Activated T-cell treated with anti-CD3 and anti-CD28 coated beads, Interleukin-2, amount 50 U/mL, for 48 hours (primary cell): ENCODE measurements around the gene IPCEF1.
"Not testable (repeated sequence)": the region's sequence is repeated elsewhere in the genome, so short reads cannot be mapped to it uniquely, and the experiment has no call there.

Source experiments
- DNase-seq, 2 experiments: peaks; one replicate each; pipeline ENCODE4 v3.0.0-alpha.2; 2020

Gene IPCEF1

GRCh38 chr6:154371281-154371680 is 14.7 kb upstream of the IPCEF1 start:
- DNase-seq = no peak

- DNase-seq = no peak
Observed at GRCh38 chr6:154370545-154370944, 13.9 kb upstream of the IPCEF1 start.

- no peak for DNase-seq
Observed at GRCh38 chr6:154367839-154368695, 11.5 kb upstream of the IPCEF1 start.

DNA sequence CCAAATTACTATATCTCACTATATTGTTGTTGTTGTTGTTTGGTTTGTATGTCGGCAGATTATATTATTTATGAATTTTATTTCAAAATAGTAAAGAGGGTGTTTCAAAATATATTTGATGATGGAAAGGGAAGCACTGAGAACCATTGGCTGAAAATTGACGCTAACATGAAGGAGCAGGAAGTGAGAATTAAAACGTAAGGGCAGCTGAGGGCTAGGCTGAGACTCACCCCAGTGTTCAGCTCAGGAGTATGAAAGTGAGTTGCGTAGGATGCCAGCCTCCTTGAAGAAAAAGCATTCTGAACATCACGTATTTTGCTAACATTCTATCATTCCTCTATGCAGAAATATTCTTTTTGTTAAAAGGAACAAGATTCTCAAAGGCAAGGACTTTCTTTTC is 10.7 kb upstream of the IPCEF1 start:
- DNase-seq = no peak

- no peak for DNase-seq
Observed at GRCh38 chr6:154363821-154364220, 7.2 kb upstream of the IPCEF1 start.

DNA sequence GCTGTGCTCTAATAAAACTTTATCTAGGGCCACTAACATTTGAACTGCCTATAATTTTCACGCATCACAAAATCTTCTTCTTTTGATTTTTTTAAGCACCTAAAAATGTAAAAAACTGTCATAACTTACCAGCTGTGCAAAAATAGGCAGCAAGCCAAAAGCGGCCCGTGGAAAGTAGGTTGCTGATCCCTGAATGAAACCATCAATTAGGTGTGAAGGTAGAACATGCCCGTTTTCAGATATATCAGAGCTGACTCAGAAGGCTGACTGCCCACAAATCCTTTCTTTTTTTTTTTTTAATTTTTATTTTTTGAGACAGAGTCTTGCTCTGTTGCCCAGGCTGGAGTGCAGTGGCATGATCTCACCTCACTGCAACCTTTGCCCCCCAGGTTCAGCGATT is 4.9 kb upstream of the IPCEF1 start:
- DNase-seq = no peak

DNA sequence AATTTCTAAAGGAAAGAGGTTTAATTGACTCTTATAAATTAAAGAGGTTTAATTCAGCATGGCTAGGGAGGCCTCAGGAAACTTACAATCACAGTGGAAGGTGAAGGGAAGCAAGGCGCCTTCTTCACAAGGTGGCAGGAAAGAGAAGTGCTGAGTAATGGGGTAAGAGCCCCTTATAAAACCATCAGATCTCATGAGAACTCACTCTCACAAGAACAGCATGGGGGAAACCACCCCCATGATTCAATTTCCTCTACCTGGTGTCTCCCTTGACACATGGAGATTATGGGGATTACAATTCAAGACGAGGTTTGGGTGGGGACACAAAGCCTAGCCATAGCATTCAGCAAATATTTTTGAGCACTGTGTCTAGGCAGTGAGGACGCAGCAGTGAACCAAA is 3.9 kb upstream of the IPCEF1 start:
- DNase-seq = no peak

DNA sequence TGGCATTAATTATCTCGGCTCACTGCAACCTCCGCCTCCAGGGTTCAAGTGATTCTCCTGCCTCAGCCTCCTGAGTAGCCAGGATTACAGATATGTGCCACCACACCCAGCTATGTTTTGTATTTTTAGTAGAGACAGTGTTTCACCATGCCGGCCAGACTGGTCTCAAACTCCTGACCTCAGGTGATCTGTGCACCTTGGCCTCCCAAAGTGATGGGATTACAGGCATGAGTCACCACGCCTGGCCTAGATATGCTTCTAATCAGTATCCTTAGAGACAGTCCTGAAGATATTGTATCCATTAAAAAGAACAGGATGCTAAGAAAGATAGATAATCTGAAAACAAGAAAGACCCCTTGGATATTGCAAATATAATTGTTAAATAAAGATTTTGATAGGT is 3.1 kb upstream of the IPCEF1 start:
- no peak for DNase-seq

DNA sequence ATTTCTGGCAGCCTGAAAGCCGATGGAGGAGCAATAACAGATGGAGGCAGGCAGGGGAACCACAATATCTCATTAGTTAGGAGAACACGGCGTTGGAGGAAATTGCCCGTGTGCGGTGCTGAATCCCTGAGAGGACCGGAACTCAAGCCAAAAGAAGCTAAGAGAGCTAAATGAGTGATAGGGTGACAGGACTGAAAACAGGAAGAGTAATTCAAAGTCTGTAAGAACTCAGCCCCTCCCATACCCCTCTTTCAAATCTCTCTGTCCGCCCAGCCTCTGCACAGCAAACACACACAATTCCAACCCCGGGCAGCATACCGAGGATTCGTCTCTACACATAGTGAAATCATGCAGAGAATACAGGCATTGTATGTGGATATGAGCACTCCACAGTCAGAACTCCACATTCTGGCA is 2.6 kb upstream of the IPCEF1 start:
- DNase-seq = no peak

- no peak for DNase-seq
Observed at GRCh38 chr6:154358019-154358545, 1.5 kb upstream of the IPCEF1 start.

DNA sequence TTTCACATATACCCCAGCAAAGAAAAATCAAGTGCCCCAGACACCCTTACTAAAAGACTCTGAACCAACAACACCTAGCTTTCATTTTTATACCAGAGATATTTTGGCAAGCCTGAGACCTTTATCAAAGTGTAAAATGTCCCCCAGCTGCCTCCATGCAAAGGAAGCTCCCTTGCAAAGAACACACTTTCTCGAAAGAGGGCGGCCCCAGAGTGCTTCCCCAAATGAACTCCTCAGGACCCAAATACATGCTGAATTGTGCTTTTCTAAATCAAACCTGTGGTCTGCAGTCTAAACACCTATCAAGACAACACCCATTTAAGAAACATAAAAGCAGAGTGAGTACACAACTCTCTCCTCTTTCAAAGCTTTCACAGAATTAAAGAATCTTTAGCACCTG is 490 bp downstream of the IPCEF1 start:
- DNase-seq = no peak

DNA sequence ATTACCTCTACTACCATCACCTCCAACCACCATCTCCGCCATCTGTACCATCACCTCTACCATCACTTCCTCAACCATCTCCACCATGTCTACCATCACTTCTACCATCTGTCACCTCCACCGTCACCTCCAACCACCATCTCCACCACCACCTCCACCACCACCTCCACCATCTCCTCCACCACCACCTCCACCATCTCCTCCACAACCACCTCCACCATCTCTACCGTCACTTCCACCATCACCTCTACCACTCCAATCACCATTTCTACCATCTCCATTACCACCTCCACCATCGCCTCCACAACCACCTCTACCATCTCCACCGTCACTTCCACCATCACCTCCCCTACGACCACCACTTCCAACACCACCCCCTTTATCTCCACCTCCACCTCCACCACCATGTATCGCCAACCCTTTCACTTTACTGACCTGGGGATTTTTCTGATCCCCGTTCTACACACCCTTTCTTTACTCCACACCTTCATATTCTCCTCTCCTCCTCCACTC is 2.3 kb downstream of the IPCEF1 start:
- DNase-seq = no peak

- DNase-seq = no peak
Observed at GRCh38 chr6:154353626-154354025, 3.0 kb downstream of the IPCEF1 start.

DNA sequence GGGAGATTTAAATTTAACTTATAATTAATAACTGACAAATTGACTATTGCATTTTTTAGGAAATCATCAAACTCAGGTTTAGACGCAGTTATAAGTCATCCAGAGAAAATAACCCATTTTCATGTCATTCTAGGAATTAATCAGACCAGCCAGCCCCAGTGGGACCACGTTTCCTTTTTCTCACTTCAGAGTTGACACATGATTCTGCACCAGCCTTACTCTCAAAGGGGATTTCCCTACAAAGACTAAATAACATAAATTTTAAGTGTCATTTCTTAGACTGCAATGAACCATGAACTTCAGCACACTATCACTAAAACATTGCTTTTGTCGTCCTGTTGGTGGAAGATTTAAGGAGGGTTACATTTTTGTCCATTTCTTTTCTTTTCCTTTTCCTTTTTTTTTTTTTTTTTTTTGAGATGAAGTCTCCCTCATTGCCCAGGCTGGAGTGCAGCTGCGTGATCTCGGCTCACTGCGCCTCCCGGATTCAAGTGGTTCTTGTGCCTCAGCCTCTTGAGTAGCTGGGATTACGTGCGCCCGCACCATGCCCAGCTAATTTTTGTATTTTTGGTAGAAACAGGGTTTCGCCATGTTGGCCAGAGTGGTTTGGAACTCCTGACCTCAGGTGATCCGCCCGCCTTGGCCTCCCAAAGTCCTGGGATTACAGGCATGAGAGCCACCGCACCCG is 3.6 kb downstream of the IPCEF1 start:
- peak; percentile 59 to 63 for DNase-seq

DNA sequence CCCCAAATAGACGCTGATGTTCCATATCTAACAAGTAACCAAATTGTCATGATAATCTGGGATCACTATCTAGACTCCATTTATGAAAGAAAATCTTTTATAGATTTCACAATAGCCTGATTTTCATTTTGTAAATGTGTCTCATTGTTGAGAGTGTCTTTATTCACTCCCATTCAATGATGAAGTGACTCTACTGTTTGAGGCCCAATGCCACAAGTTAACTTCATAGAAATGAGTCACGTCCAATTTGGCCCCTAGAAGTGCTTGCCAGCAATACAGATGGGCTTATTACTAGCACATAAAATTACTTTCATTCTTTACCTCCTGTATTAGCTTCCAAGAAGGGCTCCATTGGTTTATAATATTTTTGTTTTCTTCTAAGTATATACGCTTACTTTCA is 6.3 kb downstream of the IPCEF1 start:
- DNase-seq = no peak

DNA sequence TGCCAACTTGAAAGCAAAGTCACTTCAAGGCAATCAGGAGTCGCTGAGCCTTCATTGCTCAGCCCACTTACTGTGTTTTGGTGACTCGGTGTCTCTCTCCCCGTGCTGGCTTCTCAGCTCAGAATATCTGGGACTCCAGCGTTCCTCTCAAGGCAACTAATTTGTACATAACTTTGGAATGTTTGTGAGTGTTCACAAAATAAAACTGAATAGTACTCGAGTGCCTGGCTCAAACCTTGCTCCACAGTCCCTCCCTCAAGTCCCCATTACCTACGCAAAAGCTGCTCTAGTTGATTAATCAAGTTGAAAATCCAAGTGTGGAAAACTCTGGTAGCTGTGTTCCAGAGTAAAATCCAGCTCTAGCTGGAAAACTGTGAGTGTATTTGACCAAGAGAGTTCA is 8.6 kb downstream of the IPCEF1 start:
- DNase-seq = no peak

GRCh38 chr6:154345811-154346210 is 10.8 kb downstream of the IPCEF1 start:
- DNase-seq = no peak

GRCh38 chr6:154343473-154344308 is 12.9 kb downstream of the IPCEF1 start:
- no peak for DNase-seq

- no peak for DNase-seq
Observed at GRCh38 chr6:154341871-154342270, 14.7 kb downstream of the IPCEF1 start.

GRCh38 chr6:154341336-154341735 is 15.3 kb downstream of the IPCEF1 start:
- DNase-seq = no peak

DNA sequence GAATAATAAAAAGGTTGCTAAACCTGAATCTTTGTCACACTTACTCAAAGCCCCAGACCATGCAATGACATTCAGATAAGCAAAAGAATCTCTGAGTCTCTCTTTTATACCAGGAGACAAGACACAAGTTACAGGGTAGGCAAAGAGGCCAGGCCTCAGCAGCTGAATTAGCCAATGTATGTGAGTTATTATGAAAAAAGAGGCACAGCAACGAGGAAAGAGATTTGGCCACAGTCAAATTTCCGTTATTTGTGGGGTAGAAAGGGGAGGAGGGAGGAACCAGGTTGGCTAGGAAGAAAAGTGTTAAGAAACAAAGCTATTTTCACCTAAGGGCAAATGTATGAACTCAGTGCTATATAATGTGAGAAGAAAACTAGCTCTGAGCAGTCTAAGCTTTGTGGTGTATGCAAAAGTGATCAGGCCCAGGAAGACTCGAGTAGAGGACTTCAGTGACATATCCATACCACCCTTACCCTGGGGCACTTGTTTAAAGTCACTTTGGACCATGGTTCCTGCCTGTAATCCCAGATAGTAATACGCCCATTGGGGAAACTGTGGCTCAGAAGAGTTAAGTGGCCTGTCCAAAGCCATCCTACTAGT is 19.1 kb downstream of the IPCEF1 start:
- DNase-seq = no peak

- DNase-seq = not testable (repeated sequence)
Observed at GRCh38 chr6:154334147-154334546, 22.5 kb downstream of the IPCEF1 start.

DNA sequence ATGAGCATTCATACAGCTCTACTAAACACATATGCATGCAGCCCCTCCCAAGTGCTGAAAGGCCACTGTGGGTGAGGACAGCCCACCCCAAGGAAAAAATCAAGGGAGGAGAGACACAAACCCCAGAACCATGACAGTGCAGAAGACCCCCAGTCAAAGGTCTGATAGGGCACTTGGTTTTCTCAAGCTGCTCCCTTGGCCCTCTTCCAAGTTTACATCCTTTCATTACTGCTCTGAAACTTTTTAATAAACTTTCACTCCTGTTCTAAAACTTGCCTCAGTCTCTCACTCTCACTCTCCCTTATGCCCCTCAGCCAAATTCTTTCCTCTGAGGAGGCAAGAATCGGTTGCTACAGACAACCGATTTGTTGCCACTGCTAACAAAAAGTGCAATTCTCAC is 24.9 kb downstream of the IPCEF1 start:
- DNase-seq = no peak
